Duodenal mucosa (tissue), 2 donors: ENCODE measurements around the gene UNC13B.
"Not testable (repeated sequence)": the region's sequence is repeated elsewhere in the genome, so short reads cannot be mapped to it uniquely, and the experiment has no call there.

ENCODE experiments used
- H3K27ac ChIP-seq: one replicate; pipeline ENCODE4 v1.7.0; 2013; ENCODE audit warnings: low read depth, low read length
- H3K27me3 ChIP-seq, 2 donors: one replicate each; pipeline ENCODE4 v1.7.0; 2013; ENCODE audit warnings: low read length in 2 of 2, control low read depth in 1 of 2; ENCODE audit not compliant: insufficient read depth in 2 of 2, control insufficient read depth in 1 of 2
- H3K36me3 ChIP-seq, 2 donors: one replicate each; pipeline ENCODE4 v1.7.0; 2013; ENCODE audit warnings: low read length in 2 of 2, control low read depth in 1 of 2; ENCODE audit not compliant: insufficient read depth in 2 of 2, control insufficient read depth in 1 of 2
- H3K4me1 ChIP-seq, 2 donors: one replicate each; pipeline ENCODE4 v1.7.0; 2013; ENCODE audit warnings: low read length in 2 of 2, control low read depth in 1 of 2; ENCODE audit not compliant: insufficient read depth in 2 of 2, control insufficient read depth in 1 of 2
- H3K4me3 ChIP-seq, 2 donors: one replicate each; pipeline ENCODE4 v1.7.0; 2013; ENCODE audit warnings: low read length in 2 of 2, low read depth in 1 of 2
- H3K9ac ChIP-seq, 2 donors: one replicate each; pipeline ENCODE4 v1.7.0; 2013; ENCODE audit warnings: low read length in 2 of 2, low read depth in 1 of 2
- H3K9me3 ChIP-seq, 2 donors: one replicate each; pipeline ENCODE4 v1.7.0; 2013; ENCODE audit warnings: low read length in 2 of 2, control low read depth in 1 of 2; ENCODE audit not compliant: control insufficient read depth in 1 of 2

UNC13B gene

GRCh38 chr9:35135988-35136387 lies 25.8 kb upstream of the UNC13B start:
- no peak overlapping the region for H3K27ac ChIP-seq
- H3K9me3 ChIP-seq, result no peaks in the 10 kb centered on the region
- H3K4me3 ChIP-seq, result no peak overlapping the region
- no peaks in the 10 kb centered on the region for H3K36me3 ChIP-seq
- H3K4me1 ChIP-seq, result no peaks in the 10 kb centered on the region
- no peaks in the 10 kb centered on the region for H3K27me3 ChIP-seq
- no peak overlapping the region for H3K9ac ChIP-seq

GRCh38 chr9:35136866-35137265 lies 24.9 kb upstream of the UNC13B start:
- Histone ChIP-seq H3K4me1 (no peaks in the 10 kb centered on the region), H3K27me3 (no peaks in the 10 kb centered on the region), H3K4me3 (no peak overlapping the region), H3K9me3 (peaks cover 4 to 8% of the 10 kb centered on the region in 2 donors), H3K9ac (no peak overlapping the region), H3K36me3 (no peaks in the 10 kb centered on the region), H3K27ac (no peak overlapping the region)

GRCh38 chr9:35140093-35140492 lies 21.7 kb upstream of the UNC13B start:
- Histone ChIP-seq H3K4me1 (no peaks in the 10 kb centered on the region), H3K27ac (no peak overlapping the region), H3K27me3 (no peaks in the 10 kb centered on the region), H3K9me3 (peaks cover 12 to 20% of the 10 kb centered on the region in 2 donors), H3K36me3 (no peaks in the 10 kb centered on the region), H3K4me3 (no peak overlapping the region), H3K9ac (no peak overlapping the region)

- H3K27ac ChIP-seq, result no peak overlapping the region
- no peak overlapping the region for H3K4me3 ChIP-seq
- H3K9me3 ChIP-seq, result peaks cover 12 to 20% of the 10 kb centered on the region in 2 donors
- no peak overlapping the region for H3K9ac ChIP-seq
- H3K4me1 ChIP-seq, result no peaks in the 10 kb centered on the region
- no peaks in the 10 kb centered on the region for H3K27me3 ChIP-seq
- H3K36me3 ChIP-seq, result no peaks in the 10 kb centered on the region
Measured at GRCh38 chr9:35142037-35142436, 19.8 kb upstream of the UNC13B start.

- H3K27me3 ChIP-seq, H3K27ac ChIP-seq, H3K4me3 ChIP-seq, H3K36me3 ChIP-seq, H3K9ac ChIP-seq, H3K4me1 ChIP-seq: not testable (repeated sequence)
- H3K9me3 ChIP-seq, result peaks cover 12 to 26% of the 10 kb centered on the region in 2 donors
Measured at GRCh38 chr9:35147941-35148563, 13.8 kb upstream of the UNC13B start.

GRCh38 chr9:35152926-35153325 lies 8.9 kb upstream of the UNC13B start:
- Histone ChIP-seq H3K4me3 (no peak overlapping the region), H3K9ac (no peak overlapping the region), H3K36me3 (no peaks in the 10 kb centered on the region), H3K27me3 (no peaks in the 10 kb centered on the region), H3K9me3 (peaks cover 7 to 18% of the 10 kb centered on the region in 2 donors), H3K27ac (no peak overlapping the region), H3K4me1 (no peaks in the 10 kb centered on the region)

GRCh38 chr9:35156781-35157180 lies 5.0 kb upstream of the UNC13B start:
- H3K36me3 ChIP-seq, result no peaks in the 10 kb centered on the region
- no peaks in the 10 kb centered on the region for H3K4me1 ChIP-seq
- H3K27me3 ChIP-seq, result no peaks in the 10 kb centered on the region
- no peak overlapping the region for H3K27ac ChIP-seq
- H3K4me3 ChIP-seq, result no peak overlapping the region
- no peak overlapping the region for H3K9ac ChIP-seq
- no peaks in the 10 kb centered on the region for H3K9me3 ChIP-seq

GRCh38 chr9:35157836-35158235 lies 4.0 kb upstream of the UNC13B start:
- not testable (repeated sequence) for H3K9ac ChIP-seq, H3K4me1 ChIP-seq, H3K4me3 ChIP-seq, H3K27ac ChIP-seq, H3K27me3 ChIP-seq, H3K9me3 ChIP-seq, H3K36me3 ChIP-seq

- Histone ChIP-seq H3K9me3 (no peaks in the 10 kb centered on the region), H3K27me3 (no peaks in the 10 kb centered on the region), H3K4me1 (peaks cover 10% of the 10 kb centered on the region in 2 donors), H3K9ac (no peak overlapping the region), H3K36me3 (no peaks in the 10 kb centered on the region), H3K27ac (no peak overlapping the region), H3K4me3 (no peak overlapping the region)
Measured at GRCh38 chr9:35158501-35159280, 3.1 kb upstream of the UNC13B start.

- H3K27me3 ChIP-seq, result no peaks in the 10 kb centered on the region
- peak overlapping the region; percentile 96 for H3K27ac ChIP-seq
- peak overlapping the region; percentile 77 to 90 for H3K9ac ChIP-seq
- peak overlapping the region; percentile 80 to 84 for H3K4me3 ChIP-seq
- H3K9me3 ChIP-seq, result no peaks in the 10 kb centered on the region
- H3K36me3 ChIP-seq, result no peaks in the 10 kb centered on the region
- H3K4me1 ChIP-seq, result peaks cover 10 to 15% of the 10 kb centered on the region in 2 donors
Measured at GRCh38 chr9:35162605-35163315, 951 bp downstream of the UNC13B start.
